GM12874 (cell line): ENCODE results near the gene CLEC20A.

Source experiments
- TF ChIP-seq, protein P1 (sequence below): IDR thresholded peaks from 2 replicates; pipeline ENCODE4 v1.5.1; 2011; ENCODE audit warnings: low read depth, mild to moderate bottlenecking, control low read depth, low read length, moderate library complexity; ENCODE audit not compliant: insufficient read depth

CLEC20A gene

GRCh38 chr1:178464566-178464965 lies 32.2 kb downstream of the CLEC20A start:
- TF ChIP-seq, protein P1, sequence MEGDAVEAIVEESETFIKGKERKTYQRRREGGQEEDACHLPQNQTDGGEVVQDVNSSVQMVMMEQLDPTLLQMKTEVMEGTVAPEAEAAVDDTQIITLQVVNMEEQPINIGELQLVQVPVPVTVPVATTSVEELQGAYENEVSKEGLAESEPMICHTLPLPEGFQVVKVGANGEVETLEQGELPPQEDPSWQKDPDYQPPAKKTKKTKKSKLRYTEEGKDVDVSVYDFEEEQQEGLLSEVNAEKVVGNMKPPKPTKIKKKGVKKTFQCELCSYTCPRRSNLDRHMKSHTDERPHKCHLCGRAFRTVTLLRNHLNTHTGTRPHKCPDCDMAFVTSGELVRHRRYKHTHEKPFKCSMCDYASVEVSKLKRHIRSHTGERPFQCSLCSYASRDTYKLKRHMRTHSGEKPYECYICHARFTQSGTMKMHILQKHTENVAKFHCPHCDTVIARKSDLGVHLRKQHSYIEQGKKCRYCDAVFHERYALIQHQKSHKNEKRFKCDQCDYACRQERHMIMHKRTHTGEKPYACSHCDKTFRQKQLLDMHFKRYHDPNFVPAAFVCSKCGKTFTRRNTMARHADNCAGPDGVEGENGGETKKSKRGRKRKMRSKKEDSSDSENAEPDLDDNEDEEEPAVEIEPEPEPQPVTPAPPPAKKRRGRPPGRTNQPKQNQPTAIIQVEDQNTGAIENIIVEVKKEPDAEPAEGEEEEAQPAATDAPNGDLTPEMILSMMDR: no peak

- TF ChIP-seq, protein P1: no peak
These were observed 32.6 kb downstream of the CLEC20A start for GRCh38 chr1:178464141-178464540.

- TF ChIP-seq, protein P1: no peak
These were observed 35.1 kb downstream of the CLEC20A start for GRCh38 chr1:178461701-178462100.

DNA sequence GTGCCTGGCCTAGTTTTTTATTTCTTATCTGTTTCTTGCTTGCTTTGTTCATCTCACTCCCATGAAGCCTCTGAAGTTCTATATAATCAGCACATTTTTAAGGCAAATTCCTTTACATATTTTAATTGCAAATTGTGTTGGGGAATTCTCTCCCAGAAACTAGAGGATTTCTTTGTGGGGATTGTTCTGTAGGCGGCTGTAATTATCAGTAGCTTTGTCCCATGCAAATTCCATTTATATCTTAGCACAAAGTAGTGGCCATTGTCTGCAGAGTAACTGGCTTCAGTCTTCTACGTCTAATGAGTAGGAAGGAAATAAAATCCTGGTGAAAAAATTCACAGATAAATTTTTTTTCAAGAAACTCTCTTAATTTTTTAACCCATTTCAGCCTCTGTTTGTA lies 35.7 kb downstream of the CLEC20A start:
- TF ChIP-seq, protein P1: no peak

DNA sequence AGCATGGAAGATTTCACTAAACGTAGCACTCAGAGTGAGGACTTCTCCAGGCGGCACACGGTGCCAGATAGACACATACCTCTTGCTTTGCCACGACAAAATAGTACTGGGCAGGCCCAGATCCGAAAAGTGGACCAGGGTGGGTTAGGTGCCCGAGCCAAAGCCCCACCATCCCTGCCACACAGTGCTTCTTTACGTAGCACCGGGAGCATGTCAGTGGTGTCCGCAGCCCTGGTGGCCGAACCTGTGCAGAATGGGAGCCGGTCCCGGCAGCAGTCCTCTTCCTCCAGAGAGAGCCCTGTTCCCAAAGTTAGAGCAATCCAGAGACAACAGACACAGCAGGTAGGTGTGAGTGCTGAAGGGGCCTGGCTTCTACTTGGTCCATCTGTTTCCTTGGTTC lies 38.6 kb downstream of the CLEC20A start:
- TF ChIP-seq, protein P1: no peak

GRCh38 chr1:178457651-178458050 lies 39.1 kb downstream of the CLEC20A start:
- TF ChIP-seq, protein P1: no peak

GRCh38 chr1:178456472-178456871 lies 40.3 kb downstream of the CLEC20A start:
- TF ChIP-seq, protein P1: no peak

DNA sequence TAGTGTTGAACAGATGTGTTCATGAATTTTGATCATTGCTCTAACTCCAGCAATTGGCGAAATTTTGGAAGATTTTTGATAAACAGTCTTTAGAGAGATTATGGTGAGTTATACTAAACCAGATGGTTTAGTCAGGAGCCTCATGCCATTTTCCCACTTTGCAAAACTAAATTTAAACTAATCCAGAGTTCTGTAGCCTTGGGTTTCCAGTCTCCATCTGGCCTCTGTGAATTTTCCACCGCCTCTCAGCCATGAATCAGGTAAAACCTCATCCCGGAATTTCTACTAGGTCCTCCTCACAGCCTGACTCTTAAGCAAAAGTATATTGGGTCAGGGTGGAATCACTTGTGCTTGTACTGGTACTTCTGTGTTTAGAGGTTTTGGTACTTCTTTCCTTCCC lies 44.8 kb downstream of the CLEC20A start:
- TF ChIP-seq, protein P1: no peak
